Activated CD8-positive, alpha-beta memory T cell treated with anti-CD3 and anti-CD28 coated beads, Interleukin-2, amount 50 U/mL, for 1 hour (primary cell): Measurements from ENCODE around the gene TEAD3.
"Not testable (repeated sequence)": the region's sequence is repeated elsewhere in the genome, so short reads cannot be mapped to it uniquely, and the experiment has no call there.

Experiments
- DNase-seq: peaks from one replicate; pipeline ENCODE4 v3.0.0-alpha.2; 2020; ENCODE audit errors: extremely low read depth

The TEAD3 gene

GRCh38 chr6:35451354-35452182 is 45.3 kb downstream of the TEAD3 start:
- no peak for DNase-seq

GRCh38 chr6:35449287-35449881 is 47.5 kb downstream of the TEAD3 start:
- DNase-seq: peak; percentile 17

- no peak for DNase-seq
Observed at GRCh38 chr6:35448191-35448590, 48.7 kb downstream of the TEAD3 start.

- no peak for DNase-seq
Observed at GRCh38 chr6:35445691-35446090, 51.2 kb downstream of the TEAD3 start.

- no peak for DNase-seq
Observed at GRCh38 chr6:35443341-35444030, 53.4 kb downstream of the TEAD3 start.

- no peak for DNase-seq
Observed at GRCh38 chr6:35442693-35443092, 54.2 kb downstream of the TEAD3 start.

GRCh38 chr6:35441642-35442041 is 55.2 kb downstream of the TEAD3 start:
- DNase-seq: no peak

GRCh38 chr6:35441205-35441604 is 55.7 kb downstream of the TEAD3 start:
- DNase-seq: no peak

GRCh38 chr6:35439308-35439707 is 57.6 kb downstream of the TEAD3 start:
- DNase-seq: no peak

GRCh38 chr6:35438378-35439065 is 58.4 kb downstream of the TEAD3 start:
- not testable (repeated sequence) for DNase-seq

- DNase-seq: no peak
Observed at GRCh38 chr6:35436071-35436857, 60.6 kb downstream of the TEAD3 start.

- no peak for DNase-seq
Observed at GRCh38 chr6:35435074-35435837, 61.6 kb downstream of the TEAD3 start.

- DNase-seq: not testable (repeated sequence)
Observed at GRCh38 chr6:35432702-35433101, 64.2 kb downstream of the TEAD3 start.

- no peak for DNase-seq
Observed at GRCh38 chr6:35432291-35432690, 64.6 kb downstream of the TEAD3 start.

- no peak for DNase-seq
Observed at GRCh38 chr6:35429463-35429862, 67.4 kb downstream of the TEAD3 start.

GRCh38 chr6:35428421-35429149 is 68.3 kb downstream of the TEAD3 start:
- no peak for DNase-seq

GRCh38 chr6:35427851-35428321 is 69.0 kb downstream of the TEAD3 start:
- no peak for DNase-seq

GRCh38 chr6:35427435-35427834 is 69.4 kb downstream of the TEAD3 start:
- DNase-seq: no peak

GRCh38 chr6:35426074-35426473 is 70.8 kb downstream of the TEAD3 start:
- no peak for DNase-seq

GRCh38 chr6:35425284-35425683 is 71.6 kb downstream of the TEAD3 start:
- DNase-seq: no peak
